Activated T-cell treated with anti-CD3 and anti-CD28 coated beads, Interleukin-2, amount 50 U/mL, for 48 hours (primary cell): ENCODE data around the gene MLH3.
"Not testable (repeated sequence)": the region's sequence is repeated elsewhere in the genome, so short reads cannot be mapped to it uniquely, and the experiment has no call there.

Source experiments
- DNase-seq, 2 experiments: peaks; one replicate each; pipeline ENCODE4 v3.0.0-alpha.2; 2020

Gene MLH3

DNA sequence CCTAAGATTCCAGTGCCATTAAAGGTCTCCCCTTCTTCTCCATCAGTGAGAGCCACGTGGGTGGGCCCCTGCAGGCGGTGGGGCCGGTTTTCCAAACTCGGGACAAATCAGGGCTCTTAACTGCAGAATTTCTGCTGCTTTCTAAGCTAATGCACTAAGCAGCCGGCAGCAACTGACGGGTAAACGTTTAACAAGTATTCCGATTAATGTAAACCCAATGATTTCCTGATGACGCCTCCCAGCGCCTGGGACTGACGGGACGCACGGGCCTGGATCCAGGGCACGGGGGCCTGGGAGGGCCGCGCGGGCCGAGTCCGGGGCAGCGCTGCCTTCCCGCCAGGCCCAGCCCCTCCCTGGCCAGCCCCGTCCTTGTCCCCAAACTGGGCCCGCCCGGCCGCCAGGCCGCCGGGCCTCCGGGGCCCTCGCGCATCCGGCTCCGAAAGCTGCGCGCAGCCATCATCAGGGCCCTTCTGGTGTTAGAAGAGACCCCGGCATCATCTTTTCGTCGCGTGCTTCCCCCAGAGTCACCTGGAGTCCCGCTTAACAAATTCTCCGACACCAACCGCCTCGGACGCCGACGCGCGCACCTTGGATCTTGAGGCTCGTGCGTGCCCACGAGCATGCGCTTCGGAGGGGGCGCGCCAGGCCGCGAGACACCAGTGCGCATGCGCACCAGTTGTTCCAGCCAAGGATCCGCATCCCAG, at the start of gene MLH3:
Gene MLH3 (minus strand): TSS at position 616 of the 704 bp plus-strand sequence. CDS start 1,812 bp downstream, outside the sequence.
- peak; percentile 83 to 86 for DNase-seq

DNA sequence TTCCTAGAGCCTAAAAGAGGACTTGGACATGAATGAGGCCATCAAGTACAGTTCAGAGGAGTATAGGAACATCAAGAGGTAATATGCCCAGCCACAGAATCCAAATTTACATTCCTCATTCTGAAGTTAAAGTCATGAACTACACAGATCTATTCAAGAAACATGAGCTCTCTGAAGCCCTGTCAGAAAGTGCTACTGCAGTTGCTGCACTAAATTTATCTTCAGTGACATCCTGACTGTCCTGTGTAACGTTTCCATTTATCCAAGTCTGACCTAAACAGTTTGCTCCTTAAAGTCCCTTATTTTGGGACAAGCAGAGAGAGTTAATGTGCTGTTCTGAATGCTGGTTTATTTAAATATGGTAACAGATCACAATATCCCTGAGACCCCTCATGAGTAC, 47.4 kb upstream of the MLH3 start:
- DNase-seq = no peak

GRCh38 chr14:75098212-75098611, 46.9 kb upstream of the MLH3 start:
- no peak for DNase-seq

DNA sequence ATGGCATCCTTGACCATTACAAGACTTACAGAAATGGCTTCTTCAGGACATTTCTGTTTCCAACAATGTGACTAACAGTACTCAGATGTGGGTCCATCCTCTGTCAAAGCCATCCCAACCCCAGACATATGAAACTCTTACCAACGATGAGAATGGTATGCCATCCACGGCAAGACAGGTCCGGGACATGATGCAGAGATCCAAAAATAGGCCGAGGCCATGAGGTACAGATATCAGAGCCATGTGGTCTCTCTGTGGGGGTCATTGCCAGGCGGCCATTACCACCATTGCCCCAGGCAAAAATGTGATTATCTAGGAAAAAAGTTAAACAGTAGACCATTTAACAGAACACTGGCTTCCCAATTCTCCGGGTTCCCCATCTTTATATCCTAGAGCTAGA, 45.7 kb upstream of the MLH3 start:
- no peak for DNase-seq

DNA sequence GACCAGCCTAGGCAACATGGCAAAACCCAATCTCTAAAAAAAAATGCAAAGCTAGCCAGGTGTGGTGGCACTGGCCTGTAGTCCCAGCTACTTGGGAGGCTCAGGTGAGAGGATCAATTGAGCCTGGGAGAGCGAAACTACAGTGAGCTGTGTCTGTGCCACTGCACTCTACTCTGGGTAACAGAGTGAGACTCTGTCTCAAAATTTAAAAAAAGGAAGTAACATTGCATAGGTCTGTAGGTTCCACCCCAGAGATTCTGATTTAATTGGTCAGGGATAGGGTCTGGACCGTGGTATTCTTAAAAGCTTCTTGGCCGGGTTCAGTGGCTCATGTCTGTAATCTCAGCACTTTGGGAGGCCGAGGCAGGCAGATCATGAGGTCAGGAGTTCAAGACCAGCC, 44.4 kb upstream of the MLH3 start:
- DNase-seq = no peak

- DNase-seq = no peak
These were observed 43.6 kb upstream of the MLH3 start for GRCh38 chr14:75094896-75095295.

- no peak for DNase-seq
These were observed 41.4 kb upstream of the MLH3 start for GRCh38 chr14:75092698-75093097.

- no peak for DNase-seq
These were observed 40.0 kb upstream of the MLH3 start for GRCh38 chr14:75091251-75091650.

GRCh38 chr14:75090353-75090752, 39.1 kb upstream of the MLH3 start:
- DNase-seq = no peak

- DNase-seq = peak; percentile 32 to 35
These were observed 37.5 kb upstream of the MLH3 start for GRCh38 chr14:75088566-75089373.

- no peak for DNase-seq
These were observed 36.9 kb upstream of the MLH3 start for GRCh38 chr14:75088153-75088552.

GRCh38 chr14:75084513-75084912, 33.2 kb upstream of the MLH3 start:
- no peak for DNase-seq

DNA sequence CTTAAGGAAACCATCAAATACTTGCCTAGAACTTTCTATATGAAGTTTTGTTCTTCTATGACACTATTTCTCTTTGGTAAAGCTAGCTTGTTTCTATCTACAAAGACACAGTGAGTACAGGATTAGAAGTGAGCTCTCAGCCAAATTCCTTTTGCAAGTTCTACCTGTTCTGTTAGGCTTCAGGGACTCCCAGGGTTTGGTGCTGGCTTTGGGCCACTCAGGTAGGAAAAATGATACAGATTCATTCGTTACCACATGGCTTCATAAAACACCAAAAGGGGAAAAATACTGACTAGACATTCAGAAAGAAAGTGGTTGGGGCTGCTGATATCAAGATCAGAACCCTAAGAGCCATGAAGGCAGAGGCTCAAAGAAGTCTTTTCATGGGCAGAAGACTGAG, 32.0 kb upstream of the MLH3 start:
- DNase-seq = no peak

DNA sequence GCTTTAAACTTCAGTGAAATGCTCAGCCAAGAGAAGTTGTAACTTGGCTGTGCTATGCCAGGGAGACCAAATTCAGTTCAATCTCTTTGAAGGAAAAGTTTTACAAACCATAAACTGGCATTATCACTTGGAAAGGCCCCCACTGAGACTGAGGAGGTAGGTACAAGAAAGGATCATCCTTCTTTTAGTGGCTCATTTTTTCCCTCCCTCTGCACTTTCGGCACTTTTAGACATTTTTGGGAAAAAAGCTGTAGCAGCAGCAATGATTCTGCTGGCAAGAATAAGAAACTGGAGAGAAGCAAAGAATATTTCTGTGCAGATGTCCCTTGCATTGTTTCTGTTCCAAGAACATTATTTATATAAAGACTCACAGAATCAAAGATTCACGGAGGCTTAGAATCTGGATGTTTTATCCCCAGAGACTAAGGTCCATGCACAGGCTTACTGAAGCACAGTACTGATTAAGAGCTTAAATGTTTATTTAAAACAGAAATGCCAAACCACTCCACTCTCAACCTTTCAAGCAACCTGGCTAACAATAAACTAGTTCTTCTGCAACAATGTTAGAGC, 30.5 kb upstream of the MLH3 start:
- DNase-seq = no peak

DNA sequence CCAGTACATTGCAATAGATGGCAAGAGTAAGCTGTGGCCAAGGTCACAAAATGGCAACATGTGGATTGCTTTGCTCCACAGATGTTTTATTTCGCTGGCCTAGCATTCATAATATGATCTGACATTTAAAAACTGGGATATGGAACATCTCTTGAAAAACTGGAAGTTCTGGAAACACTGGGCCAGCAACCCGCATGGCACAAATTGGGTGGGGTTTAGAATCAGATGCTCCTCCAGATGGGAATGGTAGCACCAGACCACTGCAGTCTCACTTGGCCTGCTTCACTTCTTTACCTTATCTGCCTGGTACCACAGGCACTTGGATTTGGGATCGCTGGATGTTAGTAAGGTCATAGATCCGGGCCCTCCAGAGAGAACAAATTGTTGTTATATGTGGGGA, 28.3 kb upstream of the MLH3 start:
- no peak for DNase-seq

DNA sequence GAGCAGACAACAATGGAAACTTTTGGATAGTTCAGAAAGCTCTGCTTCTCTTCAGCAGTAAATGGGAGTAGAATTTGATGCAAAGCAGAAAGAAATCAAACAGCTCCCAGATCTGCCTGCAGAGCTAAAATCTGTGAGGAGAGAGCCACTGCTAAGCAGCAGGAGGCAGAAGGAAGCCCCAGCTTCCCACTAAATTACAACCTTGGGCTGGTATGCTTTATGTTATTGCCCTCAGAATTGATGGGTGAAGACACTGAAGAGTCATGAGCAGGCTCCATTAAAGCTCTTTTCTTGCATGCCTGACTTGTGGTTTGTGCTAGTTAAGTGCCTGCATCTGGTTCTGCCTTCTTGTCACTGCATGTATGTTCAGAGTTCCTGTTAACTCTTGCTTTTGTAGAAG, 26.5 kb upstream of the MLH3 start:
- no peak for DNase-seq

GRCh38 chr14:75070383-75070782, 19.1 kb upstream of the MLH3 start:
- no peak for DNase-seq

DNA sequence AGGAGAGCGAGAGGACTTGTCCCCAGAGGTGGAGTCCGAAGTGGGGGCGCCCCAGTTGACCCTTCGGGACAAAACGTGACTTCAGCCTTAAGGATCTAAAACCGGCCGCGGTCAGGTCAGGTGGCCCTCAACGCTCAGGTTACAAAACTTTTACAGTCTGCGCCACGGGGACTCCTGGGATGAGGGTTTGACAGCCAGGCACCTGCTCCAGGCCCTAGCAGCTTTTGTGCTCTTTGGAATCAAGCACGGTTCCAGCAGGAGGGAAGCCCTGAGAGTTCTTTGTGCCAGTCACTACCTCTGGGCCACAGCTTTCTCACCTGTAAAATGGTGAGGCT, 18.5 kb upstream of the MLH3 start:
- DNase-seq = no peak

- peak; percentile 86 to 87 for DNase-seq
These were observed 18.0 kb upstream of the MLH3 start, which contains the start of gene ZC2HC1C for GRCh38 chr14:75069121-75069810. ZC2HC1C (plus strand) TSS chr14:75069641; CDS start chr14:75070574, 933 bp downstream.

DNA sequence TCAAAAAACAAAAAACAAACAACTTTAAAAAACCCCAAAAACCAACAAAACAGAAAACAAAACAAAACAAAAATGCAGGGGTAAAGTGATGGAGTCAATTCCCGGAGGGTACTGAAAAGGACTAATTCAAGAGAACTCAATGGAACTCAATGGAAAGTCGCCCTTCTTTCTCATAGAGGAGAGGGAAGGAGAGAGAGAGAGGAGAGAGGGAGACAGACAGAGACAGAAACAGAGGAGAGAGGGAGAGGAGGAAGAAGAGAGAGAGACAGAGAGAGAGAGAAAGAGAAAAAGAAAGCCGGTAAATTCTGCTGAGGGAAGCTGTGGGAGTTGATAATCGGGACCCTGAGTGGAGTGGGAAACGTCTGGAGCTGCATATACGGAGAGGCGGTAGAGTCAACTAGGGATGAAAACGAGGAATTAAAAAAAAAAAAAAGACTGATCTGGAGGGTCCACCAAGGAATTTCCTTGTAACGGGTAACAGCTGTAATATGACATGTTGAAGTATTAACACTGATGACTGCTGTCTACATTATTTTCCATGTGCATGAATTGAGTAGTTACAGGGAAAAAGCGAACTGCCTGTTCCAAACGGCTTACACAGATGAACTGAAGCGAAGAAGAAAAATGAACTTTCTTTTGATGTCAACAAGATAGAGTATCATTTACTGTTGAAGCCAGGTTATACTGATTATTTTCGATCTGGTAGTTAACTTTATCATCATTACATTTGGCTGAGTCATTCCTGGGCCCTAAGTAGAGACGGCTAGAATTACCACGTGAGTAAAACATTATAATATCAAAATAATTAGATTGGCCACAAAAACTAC, 17.2 kb upstream of the MLH3 start:
- no peak for DNase-seq

- not testable (repeated sequence) for DNase-seq
These were observed 16.5 kb upstream of the MLH3 start for GRCh38 chr14:75067765-75068164.

DNA sequence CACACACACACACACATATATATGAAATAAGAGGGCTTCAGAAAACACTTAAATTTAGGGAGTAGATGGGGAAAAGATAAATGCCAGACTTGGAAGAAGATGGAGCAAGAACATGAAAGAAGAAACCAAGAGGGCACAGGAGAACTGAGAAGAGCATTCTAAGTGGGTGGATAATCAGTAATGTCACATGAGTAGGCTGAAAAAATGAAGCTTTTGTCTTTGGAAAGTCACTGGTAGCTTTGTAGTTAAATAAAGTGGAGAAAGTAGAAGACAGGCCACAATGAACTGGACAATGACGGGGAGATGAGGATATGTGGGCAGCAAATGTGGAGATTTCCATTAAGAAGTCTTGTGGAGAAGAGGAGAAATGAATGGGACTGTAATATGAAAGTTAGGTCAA, 15.9 kb upstream of the MLH3 start:
- no peak for DNase-seq

DNA sequence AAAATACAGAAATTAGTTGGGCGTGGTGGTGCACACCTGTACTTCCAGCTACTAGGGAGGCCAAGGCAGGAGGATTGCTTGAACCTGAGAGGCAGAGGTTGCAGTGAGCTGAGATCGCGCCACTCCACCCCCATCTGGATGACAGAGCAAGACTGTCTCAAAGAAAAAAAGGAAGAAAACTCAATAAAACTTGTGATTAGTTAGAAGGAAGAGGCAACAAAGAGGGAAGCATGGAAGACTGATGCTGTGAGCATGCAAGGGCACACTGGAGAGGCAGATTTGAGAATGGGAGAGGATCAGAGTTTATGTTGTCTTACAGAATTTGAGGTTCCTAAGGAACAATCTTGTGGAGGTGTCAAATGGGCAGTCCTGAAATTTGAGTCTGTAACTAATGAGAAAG, 15.4 kb upstream of the MLH3 start:
- DNase-seq = no peak
